OCI-LY3 (cell line): ENCODE results near the gene SLC4A5.

Experiments used
- CTCF ChIP-seq: fragments of 200-600, 300-600 bp; sonication (generic); IDR thresholded peaks from 2 replicates; pipeline ENCODE4 v1.5.1; 2014; ENCODE audit warnings: antibody characterized with exemption, low read length, low read depth
- EZH2phosphoT487 ChIP-seq: fragments of 200-600 bp; shearing (Covaris generic); IDR thresholded peaks from 2 replicates; pipeline ENCODE4 v1.6.1; 2018; ENCODE audit warnings: antibody characterized with exemption, mixed run types, low read depth

DNA sequence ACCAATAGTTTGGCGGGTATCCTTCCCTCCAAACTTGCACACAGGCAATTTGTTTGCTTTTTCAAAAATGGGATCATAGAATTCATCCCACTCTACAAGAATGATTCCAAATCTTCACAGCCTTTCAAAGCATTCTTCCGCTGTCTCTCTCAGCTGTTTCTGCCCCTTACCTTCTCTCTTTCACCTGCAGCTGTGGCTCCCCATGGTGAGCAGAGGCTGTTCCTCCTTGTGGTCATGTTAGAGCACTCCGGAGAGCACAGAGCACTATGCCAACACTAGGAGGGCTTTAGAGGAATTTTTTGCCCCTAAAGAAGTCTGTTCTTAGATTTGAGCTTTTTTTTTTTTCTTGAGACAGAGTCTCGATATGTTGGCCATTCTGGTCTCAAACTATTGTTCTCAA, 114.4 kb downstream of the SLC4A5 start:
- no peak for TF ChIP-seq CTCF
- TF ChIP-seq EZH2phosphoT487 = no peak
